HUDEP-2 (cell line): ENCODE data around the gene TBCE.
"Not testable (repeated sequence)": the region's sequence is repeated elsewhere in the genome, so short reads cannot be mapped to it uniquely, and the experiment has no call there.

ENCODE experiments used
- DNase-seq, 76 experiments: peaks; one replicate each; lab custom pipeline; 2025; ENCODE audit not compliant: unreplicated experiment in 76 of 76; lab: John Stamatoyannopoulos, UW

Gene TBCE

GRCh38 chr1:235343726-235344125 is 23.5 kb upstream of the TBCE start:
- DNase-seq: no peak

GRCh38 chr1:235351441-235351840 is 15.8 kb upstream of the TBCE start:
- DNase-seq: no peak

- DNase-seq: peak in 4 of 76 experiments; percentile 9 to 14 (median 12)
Observed at GRCh38 chr1:235351898-235352297, 15.3 kb upstream of the TBCE start.

GRCh38 chr1:235357485-235358373 is 9.5 kb upstream of the TBCE start:
- no peak for DNase-seq

GRCh38 chr1:235358899-235359298 is 8.3 kb upstream of the TBCE start:
- no peak for DNase-seq

GRCh38 chr1:235364189-235364588 is 3.0 kb upstream of the TBCE start:
- DNase-seq: not testable (repeated sequence)

GRCh38 chr1:235366286-235366685 is 941 bp upstream of the TBCE start:
- DNase-seq: no peak

- no peak for DNase-seq
Observed at GRCh38 chr1:235368428-235368827, 1.2 kb downstream of the TBCE start.

- DNase-seq: no peak
Observed at GRCh38 chr1:235369802-235370201, 2.6 kb downstream of the TBCE start.

GRCh38 chr1:235375919-235376605 is 8.8 kb downstream of the TBCE start:
- DNase-seq: no peak

- not testable (repeated sequence) for DNase-seq
Observed at GRCh38 chr1:235378134-235378735, 11.0 kb downstream of the TBCE start.

GRCh38 chr1:235381955-235382739 is 14.9 kb downstream of the TBCE start:
- not testable (repeated sequence) for DNase-seq

- DNase-seq: not testable (repeated sequence)
Observed at GRCh38 chr1:235385633-235386032, 18.4 kb downstream of the TBCE start.

- no peak for DNase-seq
Observed at GRCh38 chr1:235391874-235392273, 24.6 kb downstream of the TBCE start.

GRCh38 chr1:235397733-235398132 is 30.5 kb downstream of the TBCE start:
- DNase-seq: no peak

GRCh38 chr1:235399661-235400060 is 32.4 kb downstream of the TBCE start:
- DNase-seq: no peak

- no peak for DNase-seq
Observed at GRCh38 chr1:235401251-235401650, 34.0 kb downstream of the TBCE start.

- DNase-seq: no peak
Observed at GRCh38 chr1:235402457-235403200, 35.4 kb downstream of the TBCE start.

GRCh38 chr1:235403593-235403992 is 36.4 kb downstream of the TBCE start:
- no peak for DNase-seq

GRCh38 chr1:235404190-235404589 is 37.0 kb downstream of the TBCE start:
- no peak for DNase-seq
